ENCODE measurements around the gene GSTO1.

DNA sequence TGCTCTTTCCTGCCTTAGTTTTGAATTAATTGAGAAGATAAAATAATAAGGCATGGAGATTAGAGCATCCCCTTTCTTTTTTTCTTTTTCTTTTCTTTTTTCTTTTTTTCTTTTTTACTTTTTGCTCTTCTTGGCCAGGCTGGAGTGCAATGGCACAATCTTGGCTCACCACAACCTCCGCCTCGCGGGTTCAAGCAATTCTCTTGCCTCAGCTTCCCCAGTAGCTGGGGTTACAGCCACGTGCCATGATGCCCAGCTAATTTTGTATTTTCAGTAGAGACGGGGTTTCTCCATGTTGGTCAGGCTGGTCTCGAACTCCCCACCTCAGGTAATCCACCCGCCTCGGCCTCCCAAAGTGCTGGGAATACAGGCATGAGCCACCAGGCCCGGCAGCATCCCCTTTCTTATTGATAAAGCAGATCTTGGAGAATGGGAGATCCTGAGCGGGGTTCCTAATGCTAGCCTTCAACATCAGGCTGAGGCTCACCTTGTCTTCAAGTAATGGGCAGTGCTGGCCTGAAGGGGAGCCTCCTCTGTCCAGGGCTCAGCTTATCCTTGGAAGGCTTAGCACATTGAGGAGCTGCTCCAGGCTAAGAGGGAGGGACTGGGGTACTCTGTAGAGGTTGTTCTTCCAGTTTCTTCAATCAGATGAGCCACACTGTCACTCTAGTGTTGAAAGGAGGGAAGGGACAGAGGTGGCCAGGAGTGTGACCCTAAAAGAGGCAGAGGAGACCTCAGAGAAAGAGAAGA, 42.2 kb downstream of the GSTO1 start:
- no peak for TF ChIP-seq POLR2A (IDR thresholded peaks at IDR 0.05; ENCODE audit: low read depth, low read length)
- no peak for TF ChIP-seq TAF1 (IDR thresholded peaks at IDR 0.05; ENCODE audit: borderline replicate concordance, low read depth, low read length)
- no peak for TF ChIP-seq POLR2AphosphoS5 (IDR thresholded peaks at IDR 0.05; ENCODE audit: low read depth, low read length)
